Keratinocyte (primary cell): ENCODE results near the gene AASDHPPT. TPM values are rescaled to one million over a fixed set of nuclear protein-coding genes. Genes with fewer than 3 reads are reported as not detected.

Experiments used
- DNase-seq: peaks from one replicate; pipeline ENCODE4 v3.0.0-alpha.2; 2011; ENCODE audit warnings: low read depth, missing footprints, low spot score
- FAIRE-seq: peaks from 2 replicates; lab custom pipeline; 2011; peaks lifted over from hg19 to GRCh38; lab: Jason Lieb, UNC
- H2AFZ ChIP-seq: 2 replicates; pipeline ENCODE4 v1.6.0; 2012; ENCODE audit warnings: low read length, control low read depth, inconsistent platforms; ENCODE audit not compliant: control insufficient read depth
- H3K27ac ChIP-seq: 2 replicates; pipeline ENCODE4 v1.5.1; 2011; ENCODE audit warnings: low read length; ENCODE audit not compliant: control insufficient read depth, insufficient read depth
- H3K27me3 ChIP-seq: 3 replicates; pipeline ENCODE4 v1.6.0; 2011; ENCODE audit warnings: low read length; ENCODE audit not compliant: control insufficient read depth, insufficient read depth; ENCODE audit errors: extremely low read depth
- H3K36me3 ChIP-seq, 2 experiments: 2 replicates in 1 of 2; 3 replicates in 1 of 2; pipeline ENCODE4 v1.5.1; 2011; ENCODE audit warnings: low read length in 2 of 2, mild to moderate bottlenecking in 1 of 2; ENCODE audit not compliant: control insufficient read depth in 2 of 2, insufficient read depth in 2 of 2; ENCODE audit errors: extremely low read depth in 1 of 2
- H3K4me1 ChIP-seq: 3 replicates; pipeline ENCODE4 v1.5.1; 2011; ENCODE audit warnings: low read length; ENCODE audit not compliant: control insufficient read depth, insufficient read depth; ENCODE audit errors: extremely low read depth
- H3K4me2 ChIP-seq: 3 replicates; pipeline ENCODE4 v1.6.0; 2011; ENCODE audit warnings: low read depth, low read length; ENCODE audit not compliant: control insufficient read depth, insufficient read depth; ENCODE audit errors: extremely low read depth
- H3K4me3 ChIP-seq, 3 experiments: fragments of 200-600 bp in 1 of 3; sonication (generic) in 1 of 3; 2 replicates in 2 of 3; 3 replicates in 1 of 3; pipeline ENCODE4 v1.5.1; 2011 to 2016; ENCODE audit warnings: low read length in 3 of 3, mild to moderate bottlenecking in 3 of 3, control low read depth in 2 of 3, inconsistent platforms in 1 of 3, low read depth in 1 of 3, mixed read lengths in 1 of 3, mixed run types in 1 of 3, moderate library complexity in 1 of 3; ENCODE audit not compliant: control insufficient read depth in 2 of 3, insufficient read depth in 2 of 3; ENCODE audit errors: extremely low read depth in 1 of 3
- H3K79me2 ChIP-seq: 2 replicates; pipeline ENCODE4 v1.6.0; 2012; ENCODE audit warnings: low read length; ENCODE audit not compliant: control insufficient read depth, insufficient read depth
- H3K9ac ChIP-seq: 3 replicates; pipeline ENCODE4 v1.6.0; 2011; ENCODE audit warnings: low read length; ENCODE audit not compliant: control insufficient read depth, insufficient read depth; ENCODE audit errors: extremely low read depth
- H3K9me1 ChIP-seq: 3 replicates; pipeline ENCODE4 v1.6.0; 2011; ENCODE audit warnings: low read length; ENCODE audit not compliant: control insufficient read depth, insufficient read depth; ENCODE audit errors: extremely low read depth
- H3K9me3 ChIP-seq: 2 replicates; pipeline ENCODE4 v1.5.1; 2012; ENCODE audit warnings: low read depth, low read length; ENCODE audit not compliant: control insufficient read depth
- H4K20me1 ChIP-seq: 3 replicates; pipeline ENCODE4 v1.6.0; 2011; ENCODE audit warnings: low read length; ENCODE audit not compliant: control insufficient read depth, insufficient read depth; ENCODE audit errors: extremely low read depth
- CTCF ChIP-seq, 3 experiments: IDR thresholded peaks in 1 of 3; conservative IDR thresholded peaks in 1 of 3; optimal IDR thresholded peaks in 1 of 3; 2 replicates in 2 of 3; 3 replicates in 1 of 3; pipeline versions ENCODE3 to v1.5.1; 2011; ENCODE audit warnings: low read length in 3 of 3, mild to moderate bottlenecking in 3 of 3, moderate library complexity in 2 of 3, control low read depth in 1 of 3, inconsistent platforms in 1 of 3; ENCODE audit not compliant: insufficient read depth in 2 of 3; ENCODE audit errors: extremely low read depth in 1 of 3
- EZH2 ChIP-seq: IDR thresholded peaks from one replicate; pipeline ENCODE4 v1.6.1; 2012; ENCODE audit warnings: inconsistent platforms, mild to moderate bottlenecking, low read length, moderate library complexity
- dilution Hi-C: fragments of 300-500 bp; cut with MboI; formaldehyde crosslinking; loops from one replicate; pipeline ENCODE4 v1.7.0; 2020; ENCODE audit warnings: low sequenced_read_pairs; ENCODE audit not compliant: extremely low pct_ligation_motif_present
- polyA plus RNA-seq, 5 experiments: library from polyadenylated mRNA; depleted of rRNA in 3 of 5; stranded (reverse) in 3 of 5; stranded (forward) in 1 of 5; unstranded in 1 of 5; fragments of >200 nt; gene quantifications; 1 replicate in 1 of 5; 2 replicates in 3 of 5; 3 replicates in 1 of 5; pipeline versions ENCODE4 v1.2.1 to v1.2.3, GENCODE V29; 2011 to 2012; ENCODE audit warnings: missing spikeins in 2 of 5, low read depth in 1 of 5, low replicate concordance in 1 of 5

Gene AASDHPPT
- polyA plus RNA-seq, 1 donor (not counting 4 experiments of a cell fraction or from before 2014, with no cell fraction given): 53.0 TPM

GRCh38 chr11:106137061-106137460 lies 59.6 kb downstream of the AASDHPPT start:
- H3K4me3 ChIP-seq: no peak overlapping the region
- no peaks in the 10 kb centered on the region for H3K79me2 ChIP-seq
- no peak for FAIRE-seq
- H3K9me3 ChIP-seq: no peaks in the 10 kb centered on the region
- TF ChIP-seq EZH2: no peak
- no peak for TF ChIP-seq CTCF (optimal IDR thresholded peaks at IDR 0.05 in 1 of 3, IDR thresholded peaks at IDR 0.05 in 1 of 3, conservative IDR thresholded peaks at IDR 0.05 in 1 of 3; ENCODE audit: extremely low read depth in 1 of 3, insufficient read depth in 2 of 3, low read length in 3 of 3)
- no peaks in the 10 kb centered on the region for H3K27me3 ChIP-seq
- no peak overlapping the region for H2AFZ ChIP-seq
- dilution Hi-C loops: no loop called here
- no peaks in the 10 kb centered on the region for H3K36me3 ChIP-seq
- DNase-seq: no peak
- no peaks in the 10 kb centered on the region for H3K9me1 ChIP-seq
- H3K9ac ChIP-seq: no peak overlapping the region
- no peak overlapping the region for H3K27ac ChIP-seq
- no peaks in the 10 kb centered on the region for H4K20me1 ChIP-seq
- no peaks in the 10 kb centered on the region for H3K4me1 ChIP-seq
- no peak overlapping the region for H3K4me2 ChIP-seq

GRCh38 chr11:106137758-106138157 lies 60.3 kb downstream of the AASDHPPT start:
- Histone ChIP-seq H4K20me1 (no peaks in the 10 kb centered on the region), H3K9me1 (no peaks in the 10 kb centered on the region), H3K27ac (no peak overlapping the region), H3K9ac (no peak overlapping the region), H3K4me3 (no peak overlapping the region), H3K4me2 (no peak overlapping the region), H3K4me1 (no peaks in the 10 kb centered on the region), H3K79me2 (no peaks in the 10 kb centered on the region), H2AFZ (no peak overlapping the region), H3K36me3 (no peaks in the 10 kb centered on the region), H3K9me3 (no peaks in the 10 kb centered on the region), H3K27me3 (no peaks in the 10 kb centered on the region)
- TF ChIP-seq CTCF (optimal IDR thresholded peaks at IDR 0.05 in 1 of 3, IDR thresholded peaks at IDR 0.05 in 1 of 3, conservative IDR thresholded peaks at IDR 0.05 in 1 of 3; ENCODE audit: extremely low read depth in 1 of 3, insufficient read depth in 2 of 3, low read length in 3 of 3): no peak
- no peak for TF ChIP-seq EZH2
- FAIRE-seq: no peak
- dilution Hi-C loops: no loop called here
- no peak for DNase-seq

Other genes starting within 250 kb of the AASDHPPT start
- gene MSANTD4, start 55.4 kb upstream of the AASDHPPT start, polyA plus RNA-seq: 7.3 to 10.6 TPM (median 10.6 TPM) in 3 replicates
- gene KBTBD3, start 315 bp upstream of the AASDHPPT start, polyA plus RNA-seq: 1.5 to 12.8 TPM (median 8.9 TPM) in 3 replicates